HFFc6 (cell line): ENCODE measurements around the gene LRRC74B. TPM values are rescaled to one million over a fixed set of nuclear protein-coding genes. Genes with fewer than 3 reads are reported as not detected.

Experiments used
- DNase-seq: peaks from one replicate; pipeline ENCODE4 v3.0.0-alpha.2; 2018
- H3K27ac Mint-ChIP-seq: 2 replicates; pipeline ENCODE4 v1.8.0; 2020; ENCODE audit warnings: mild to moderate bottlenecking, mixed read lengths
- H3K27me3 Mint-ChIP-seq: 2 replicates; pipeline ENCODE4 v1.8.0; 2021; ENCODE audit warnings: mild to moderate bottlenecking, moderate library complexity, mixed read lengths; ENCODE audit not compliant: insufficient read depth
- H3K36me3 Mint-ChIP-seq: 2 replicates; pipeline ENCODE4 v1.8.0; 2021; ENCODE audit warnings: low read depth, mixed read lengths
- H3K4me1 Mint-ChIP-seq: 2 replicates; pipeline ENCODE4 v1.8.0; 2020; ENCODE audit warnings: low read depth, mixed read lengths
- H3K4me3 Mint-ChIP-seq: 2 replicates; pipeline ENCODE4 v1.8.0; 2020; ENCODE audit warnings: mild to moderate bottlenecking, moderate library complexity, mixed read lengths
- H3K9me3 Mint-ChIP-seq: 2 replicates; pipeline ENCODE4 v1.8.0; 2020; ENCODE audit warnings: mild to moderate bottlenecking, mixed read lengths
- CTCF ChIP-seq: fragments of 200-600 bp; sonication (generic); IDR thresholded peaks from 2 replicates; pipeline ENCODE4 v1.5.0; 2021; ENCODE audit warnings: antibody characterized with exemption, mild to moderate bottlenecking
- total RNA-seq, 6 experiments: library from RNA; stranded (reverse); fragmentation: NEBNext Ultra II Directional; extraction: Animal tissue kit (Norgen Biotek cat#: 25700); gene quantifications; 2 replicates in 1 of 6; 3 replicates in 5 of 6; pipeline ENCODE4 v1.2.3, GENCODE V29; 2021

Gene LRRC74B
- total RNA-seq, 6 experiments from 2014 or later: not detected

- no peak for TF ChIP-seq CTCF
- H3K27ac Mint-ChIP-seq: no peak overlapping the region
- no peaks in the 10 kb centered on the region; the same call in 1 of the 2 replicates for H3K27me3 Mint-ChIP-seq
- no peaks in the 10 kb centered on the region for H3K9me3 Mint-ChIP-seq
- no peak for DNase-seq
- peaks cover 28% of the 10 kb centered on the region for H3K4me1 Mint-ChIP-seq
- no peaks in the 10 kb centered on the region for H3K36me3 Mint-ChIP-seq
- peak overlapping the region; percentile 92; the same call in 1 of the 2 replicates for H3K4me3 Mint-ChIP-seq
Measured at GRCh38 chr22:21012446-21013407, 33.0 kb upstream of the LRRC74B start.

- no peak for TF ChIP-seq CTCF
- no peak for DNase-seq
- Mint-ChIP-seq H3K4me1 (peaks cover 28% of the 10 kb centered on the region), H3K4me3 (peak overlapping the region; percentile 92), H3K27ac (peak overlapping the region; percentile 95), H3K36me3 (no peaks in the 10 kb centered on the region), H3K27me3 (no peaks in the 10 kb centered on the region; the same call in 1 of the 2 replicates), H3K9me3 (no peaks in the 10 kb centered on the region)
Measured at GRCh38 chr22:21013657-21014201, 32.0 kb upstream of the LRRC74B start.

GRCh38 chr22:21014202-21014725, 31.5 kb upstream of the LRRC74B start:
- no peak for TF ChIP-seq CTCF
- peak overlapping the region; percentile 92 for H3K4me3 Mint-ChIP-seq
- H3K27ac Mint-ChIP-seq: peak overlapping the region; percentile 95
- DNase-seq: peak; percentile 91
- H3K36me3 Mint-ChIP-seq: no peaks in the 10 kb centered on the region
- H3K9me3 Mint-ChIP-seq: no peaks in the 10 kb centered on the region
- peaks cover 5% of the 10 kb centered on the region for H3K27me3 Mint-ChIP-seq
- peaks cover 28% of the 10 kb centered on the region for H3K4me1 Mint-ChIP-seq

GRCh38 chr22:21014726-21015465, 30.9 kb upstream of the LRRC74B start, which contains the start of gene P2RX6:
TSS of gene P2RX6 (plus strand) at chr22:21015165. CDS start at chr22:21015175, 10 bp downstream.
- Mint-ChIP-seq H3K4me1 (peaks cover 28% of the 10 kb centered on the region), H3K4me3 (peak within 1 kb of the TSS; percentile 92), H3K36me3 (no peaks in the 10 kb centered on the region), H3K27ac (peak within 1 kb of the TSS; percentile 95), H3K9me3 (no peaks in the 10 kb centered on the region), H3K27me3 (peaks cover 7% of the 10 kb centered on the region)
- peak; percentile 47 for DNase-seq
- no peak for TF ChIP-seq CTCF

GRCh38 chr22:21015466-21016006, 30.2 kb upstream of the LRRC74B start:
- TF ChIP-seq CTCF: no peak
- no peaks in the 10 kb centered on the region for H3K9me3 Mint-ChIP-seq
- H3K27me3 Mint-ChIP-seq: peaks cover 7% of the 10 kb centered on the region
- peaks cover 28% of the 10 kb centered on the region for H3K4me1 Mint-ChIP-seq
- H3K36me3 Mint-ChIP-seq: no peaks in the 10 kb centered on the region
- DNase-seq: no peak
- peak overlapping the region; percentile 95 for H3K27ac Mint-ChIP-seq
- H3K4me3 Mint-ChIP-seq: peak overlapping the region; percentile 92
